ENCODE results near the gene MCOLN1. TPM values are rescaled to one million over a fixed set of nuclear protein-coding genes. Genes with fewer than 3 reads are reported as not detected.

MCOLN1 gene
- total and polyA plus RNA-seq, 9 of the 15 experiments (the other 6 are each of a cell fraction or from before 2014, with no cell fraction given), result 0.25 to 15.4 (median 7.1) TPM

DNA sequence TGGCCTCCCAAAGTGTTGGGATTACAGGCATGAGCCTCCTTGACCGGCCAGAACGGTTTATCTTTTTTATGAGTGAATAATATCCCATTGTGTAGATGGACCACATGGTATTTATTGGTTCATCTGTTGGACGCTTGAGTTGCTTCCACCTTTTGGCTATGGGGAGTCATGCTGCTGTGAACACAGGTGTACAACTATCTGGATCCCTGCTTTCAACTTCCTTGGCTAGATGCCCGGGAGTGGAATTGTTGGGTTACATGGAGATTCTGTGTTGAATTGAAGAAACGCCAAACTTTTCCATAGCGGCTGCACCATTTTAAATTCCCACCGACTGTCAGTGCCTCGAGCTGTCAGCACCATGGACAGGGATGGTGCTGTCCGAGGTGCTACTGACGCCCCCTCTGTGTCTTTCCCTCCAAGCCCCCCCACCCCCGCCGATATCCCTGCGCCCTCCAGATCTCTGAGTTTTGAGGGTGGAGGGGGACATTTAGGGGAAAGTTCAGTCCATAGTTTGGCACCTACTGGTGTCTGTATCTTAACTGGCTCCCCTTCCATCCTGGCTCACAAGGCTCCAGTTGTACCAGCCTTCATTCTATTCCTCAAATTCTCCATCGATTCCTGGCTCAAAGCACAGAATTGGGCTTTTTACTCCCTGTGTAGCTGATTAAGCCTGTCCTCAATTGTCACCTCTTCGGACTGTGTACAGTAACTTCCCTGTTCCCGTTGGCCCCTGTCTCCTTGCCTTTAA lies 40.4 kb downstream of the MCOLN1 start:
- no peak overlapping the region for H3K9ac ChIP-seq (ENCODE audit: insufficient read depth in 1 of 2, low read depth in 2 of 2, low read length in 2 of 2)
- no peaks in the 10 kb centered on the region for H3K79me2 ChIP-seq (ENCODE audit: control insufficient read depth, insufficient read depth, low read length)
- WGBS (ENCODE audit: insufficient coverage, low coverage, missing lambda C conversion rate), result 3% methylated on average over 15 of the region's 16 CpGs
- peaks cover 0 to 9% of the 10 kb centered on the region in 2 experiments; a peak in 2 of 5 replicates for H3K4me1 ChIP-seq (replicated peaks in 1 of 2; ENCODE audit: control insufficient read depth in 2 of 2, insufficient read depth in 2 of 2, low read length in 2 of 2)
- FAIRE-seq (peak; percentile 55), DNase-seq (ENCODE audit: extremely low read depth in 1 of 4, low spot score in 3 of 4) (peak; percentile 56 to 76 (median 70)), ATAC-seq (peak; percentile 63; the same call in 1 of the 3 replicates)
- in situ Hi-C loops (cut with MboI), result no loop called here
- H2AFZ ChIP-seq (ENCODE audit: low read depth, low read length), result no peak overlapping the region
- CTCF ChIA-PET (ENCODE audit: low intra/inter-chr PET ratio), result no interaction called here
- peaks cover 3% of the 10 kb centered on the region for H4K20me1 ChIP-seq (replicated peaks; ENCODE audit: control insufficient read depth, insufficient read depth, low read length)
- H3K9me1 ChIP-seq (ENCODE audit: control insufficient read depth, insufficient read depth, low read length), result no peaks in the 10 kb centered on the region
- H3K36me3 ChIP-seq (ENCODE audit: control insufficient read depth, insufficient read depth, low read length), result peaks cover 3% of the 10 kb centered on the region; the same call in 1 of the 3 replicates
- no TSS peak for BruUV-seq (replicated peaks)
- H3K27ac ChIP-seq (ENCODE audit: extremely low read depth, low read depth, low read length), result no peak overlapping the region
- no peak overlapping the region for H3K4me3 ChIP-seq
- H3K27me3 ChIP-seq (ENCODE audit: control insufficient read depth in 2 of 2, insufficient read depth in 2 of 2, low read length in 2 of 2), result no peaks in the 10 kb centered on the region; a peak in 1 of 5 replicates
- intact Hi-C loops (cut with micrococcal nuclease), result no loop called here
- H3K4me2 ChIP-seq (ENCODE audit: insufficient read depth, low read length), result no peak overlapping the region
- no peaks in the 10 kb centered on the region for H3K9me3 ChIP-seq (replicated peaks; ENCODE audit: control insufficient read depth, insufficient read depth, low read depth, low read length)
- POLR2A ChIA-PET, result interaction anchor here (0.7 to 0.9 kb wide), 2 partner anchors 35 to 115 kb away, joined by 3 to 4 read pairs; no protein-coding TSS in a partner anchor
- TF ChIP-seq ZBTB33 (CRISPR knock-in tag; IDR thresholded peaks at IDR 0.05) (peak; percentile 85), CUX1 (CRISPR knock-in tag; IDR thresholded peaks at IDR 0.05) (0 out of 2 replicates have a peak, but pooled peaks have one; percentile 61), EHMT2 (IDR thresholded peaks at IDR 0.05) (peak; percentile 100), FOXP1 (CRISPR knock-in tag; IDR thresholded peaks at IDR 0.05) (peak; percentile 100), ZNF311 (CRISPR knock-in tag; IDR thresholded peaks at IDR 0.05) (peak; percentile 68; the same call in 1 of the 2 replicates), SAFB2 (IDR thresholded peaks at IDR 0.05; ENCODE audit: borderline replicate concordance, low read depth, low read length, severe bottlenecking) (no peak), HDAC8 (tag; IDR thresholded peaks at IDR 0.05) (0 out of 2 replicates have a peak, but pooled peaks have one; percentile 30)
- TF ChIP-seq, protein P1, sequence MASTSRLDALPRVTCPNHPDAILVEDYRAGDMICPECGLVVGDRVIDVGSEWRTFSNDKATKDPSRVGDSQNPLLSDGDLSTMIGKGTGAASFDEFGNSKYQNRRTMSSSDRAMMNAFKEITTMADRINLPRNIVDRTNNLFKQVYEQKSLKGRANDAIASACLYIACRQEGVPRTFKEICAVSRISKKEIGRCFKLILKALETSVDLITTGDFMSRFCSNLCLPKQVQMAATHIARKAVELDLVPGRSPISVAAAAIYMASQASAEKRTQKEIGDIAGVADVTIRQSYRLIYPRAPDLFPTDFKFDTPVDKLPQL (IDR thresholded peaks at IDR 0.05; ENCODE audit: extremely low read depth, insufficient read length), result no peak

All from K562 (cell line).